Measurements from ENCODE around the gene MAIP1.

DNA sequence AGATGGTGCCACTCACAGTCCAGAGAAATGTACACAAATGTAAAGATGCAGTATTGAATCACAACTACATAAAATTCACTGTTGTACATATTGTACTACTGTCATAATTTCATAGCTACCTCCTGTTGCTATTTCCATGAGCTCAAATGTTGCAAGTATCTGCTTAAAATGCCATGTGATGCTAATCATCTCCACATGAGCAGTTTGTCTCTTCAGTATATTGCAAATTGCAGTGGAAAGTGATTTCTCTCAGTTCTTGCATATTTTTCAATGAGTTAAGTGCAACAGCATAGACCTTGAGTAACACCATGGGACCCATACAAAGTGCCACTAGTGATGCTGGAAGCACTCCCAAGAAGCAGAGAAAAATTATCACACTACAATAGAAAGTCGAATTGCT, 51.9 kb downstream of the MAIP1 start:
- no peak for TF ChIP-seq HDAC1 (IDR thresholded peaks at IDR 0.05)
- no peak for TF ChIP-seq NR4A1 (CRISPR knock-in tag; IDR thresholded peaks at IDR 0.05)
- TF ChIP-seq NR4A1 (tag; IDR thresholded peaks at IDR 0.05), result no peak
- no peak for TF ChIP-seq CHD2 (IDR thresholded peaks at IDR 0.05; ENCODE audit: low read depth, low read length)
- no peak for TF ChIP-seq CBFA2T3 (IDR thresholded peaks at IDR 0.05)
- TF ChIP-seq ZNF57 (CRISPR knock-in tag; IDR thresholded peaks at IDR 0.05), result no peak
- no peak for TF ChIP-seq TAF1 (IDR thresholded peaks at IDR 0.05; ENCODE audit: control insufficient read depth, extremely low read depth, insufficient read depth, low read length, severe bottlenecking)
- no peak for TF ChIP-seq ELF4 (CRISPR knock-in tag; IDR thresholded peaks at IDR 0.05)
- TF ChIP-seq, protein P1, sequence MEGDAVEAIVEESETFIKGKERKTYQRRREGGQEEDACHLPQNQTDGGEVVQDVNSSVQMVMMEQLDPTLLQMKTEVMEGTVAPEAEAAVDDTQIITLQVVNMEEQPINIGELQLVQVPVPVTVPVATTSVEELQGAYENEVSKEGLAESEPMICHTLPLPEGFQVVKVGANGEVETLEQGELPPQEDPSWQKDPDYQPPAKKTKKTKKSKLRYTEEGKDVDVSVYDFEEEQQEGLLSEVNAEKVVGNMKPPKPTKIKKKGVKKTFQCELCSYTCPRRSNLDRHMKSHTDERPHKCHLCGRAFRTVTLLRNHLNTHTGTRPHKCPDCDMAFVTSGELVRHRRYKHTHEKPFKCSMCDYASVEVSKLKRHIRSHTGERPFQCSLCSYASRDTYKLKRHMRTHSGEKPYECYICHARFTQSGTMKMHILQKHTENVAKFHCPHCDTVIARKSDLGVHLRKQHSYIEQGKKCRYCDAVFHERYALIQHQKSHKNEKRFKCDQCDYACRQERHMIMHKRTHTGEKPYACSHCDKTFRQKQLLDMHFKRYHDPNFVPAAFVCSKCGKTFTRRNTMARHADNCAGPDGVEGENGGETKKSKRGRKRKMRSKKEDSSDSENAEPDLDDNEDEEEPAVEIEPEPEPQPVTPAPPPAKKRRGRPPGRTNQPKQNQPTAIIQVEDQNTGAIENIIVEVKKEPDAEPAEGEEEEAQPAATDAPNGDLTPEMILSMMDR (IDR thresholded peaks at IDR 0.05 in 2 of 3, conservative IDR thresholded peaks at IDR 0.05 in 1 of 3; ENCODE audit: insufficient read depth in 2 of 3, low read depth in 1 of 3, low read length in 3 of 3), result no peak
- TF ChIP-seq POLR3A (IDR thresholded peaks at IDR 0.05; ENCODE audit: borderline replicate concordance, extremely low read depth, insufficient read depth, insufficient read length), result no peak
- TF ChIP-seq, protein P2, sequence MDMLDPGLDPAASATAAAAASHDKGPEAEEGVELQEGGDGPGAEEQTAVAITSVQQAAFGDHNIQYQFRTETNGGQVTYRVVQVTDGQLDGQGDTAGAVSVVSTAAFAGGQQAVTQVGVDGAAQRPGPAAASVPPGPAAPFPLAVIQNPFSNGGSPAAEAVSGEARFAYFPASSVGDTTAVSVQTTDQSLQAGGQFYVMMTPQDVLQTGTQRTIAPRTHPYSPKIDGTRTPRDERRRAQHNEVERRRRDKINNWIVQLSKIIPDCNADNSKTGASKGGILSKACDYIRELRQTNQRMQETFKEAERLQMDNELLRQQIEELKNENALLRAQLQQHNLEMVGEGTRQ (CRISPR knock-in tag; IDR thresholded peaks at IDR 0.05), result no peak
- TF ChIP-seq HDGF (IDR thresholded peaks at IDR 0.05), result no peak

Measured in K562 (cell line).